K562 (cell line): ENCODE results near the gene MYL11. TPM values are rescaled to one million over a fixed set of nuclear protein-coding genes. Genes with fewer than 3 reads are reported as not detected.
A peak's percentile ranks its signal among the peaks of the same experiment; 100 is the strongest.

ENCODE experiments used
- CLOCK ChIP-seq: fragments of 250-450 bp; sonication (Bioruptor Pico); IDR thresholded peaks from 2 replicates; pipeline ENCODE4 v1.4.0; 2020; ENCODE audit warnings: mild to moderate bottlenecking, moderate library complexity, borderline replicate concordance
- DEAF1 ChIP-seq: fragments of 450-650 bp; formaldehyde crosslinking; IDR thresholded peaks from 2 replicates; pipeline ENCODE4 v1.4.0; 2020; ENCODE audit warnings: mild to moderate bottlenecking, moderate library complexity
- DNMT1 ChIP-seq: fragments of 450-650 bp; IDR thresholded peaks from 2 replicates; pipeline ENCODE4 v1.6.1; 2016; ENCODE audit warnings: antibody characterized with exemption, mild to moderate bottlenecking
- FIP1L1 ChIP-seq: fragments of 200-400 bp; formaldehyde crosslinking; IDR thresholded peaks from 2 replicates; pipeline ENCODE4 v1.6.1; 2018; ENCODE audit warnings: mild to moderate bottlenecking, low read depth, low read length; ENCODE audit not compliant: poor library complexity, severe bottlenecking
- HBP1 ChIP-seq: fragments of 450-650 bp; formaldehyde crosslinking; IDR thresholded peaks from 2 replicates; pipeline ENCODE4 v1.4.0; 2022; ENCODE audit warnings: missing genetic modification characterization
- HNRNPLL ChIP-seq: fragments of 200-400 bp; formaldehyde crosslinking; IDR thresholded peaks from 2 replicates; pipeline ENCODE4 v1.6.1; 2017; ENCODE audit warnings: low read length, low read depth, mild to moderate bottlenecking; ENCODE audit not compliant: poor library complexity, severe bottlenecking
- HNRNPUL1 ChIP-seq: fragments of 200-400 bp; formaldehyde crosslinking; IDR thresholded peaks from 2 replicates; pipeline ENCODE4 v1.6.1; 2017; ENCODE audit warnings: low read length
- LEF1 ChIP-seq: fragments of 450-650 bp; IDR thresholded peaks from 2 replicates; pipeline ENCODE4 v1.6.1; 2016; ENCODE audit warnings: mild to moderate bottlenecking
- MEIS2 ChIP-seq: fragments of 450-650 bp; IDR thresholded peaks from 2 replicates; pipeline ENCODE4 v1.6.1; 2014; ENCODE audit warnings: mild to moderate bottlenecking; ENCODE audit not compliant: partially characterized antibody
- NCOA1 ChIP-seq: fragments of 450-650 bp; IDR thresholded peaks from 2 replicates; pipeline ENCODE4 v1.6.1; 2016; ENCODE audit warnings: low read depth
- PCBP1 ChIP-seq: fragments of 200-400 bp; formaldehyde crosslinking; IDR thresholded peaks from 2 replicates; pipeline ENCODE4 v1.6.1; 2018; ENCODE audit warnings: mild to moderate bottlenecking, low read depth, low read length; ENCODE audit not compliant: poor library complexity, severe bottlenecking
- PHF8 ChIP-seq: fragments of 200-600 bp; sonication (generic); IDR thresholded peaks from 2 replicates; pipeline ENCODE4 v1.6.1; 2012; ENCODE audit warnings: mixed run types, mild to moderate bottlenecking, inconsistent platforms, low read length, moderate library complexity, borderline replicate concordance
- RFX7 ChIP-seq: fragments of 250-450 bp; sonication (Bioruptor Pico); IDR thresholded peaks from 2 replicates; pipeline ENCODE4 v1.5.1; 2021; ENCODE audit warnings: mild to moderate bottlenecking
- SMARCC2 ChIP-seq: fragments of 450-650 bp; IDR thresholded peaks from 2 replicates; pipeline ENCODE4 v1.6.1; 2017; ENCODE audit warnings: antibody characterized with exemption, moderate library complexity, mild to moderate bottlenecking, low read depth
- TBL1XR1 ChIP-seq, 2 experiments: IDR thresholded peaks; 2 replicates each; pipeline ENCODE4 v1.6.1; 2012; ENCODE audit warnings: improper control_type of control experiment in 2 of 2, low read length in 2 of 2, mild to moderate bottlenecking in 1 of 2
- TCF3 ChIP-seq: sonication (generic); formaldehyde crosslinking; IDR thresholded peaks from 2 replicates; pipeline ENCODE4 v1.4.0; 2020; ENCODE audit warnings: mild to moderate bottlenecking, missing genetic modification reagents
- ZBTB2 ChIP-seq: fragments of 450-650 bp; IDR thresholded peaks from 2 replicates; pipeline ENCODE4 v1.6.1; 2016; ENCODE audit warnings: antibody characterized with exemption
- ZEB2 ChIP-seq: fragments of 450-650 bp; IDR thresholded peaks from 2 replicates; pipeline ENCODE4 v1.6.1; 2016
- ZNF143 ChIP-seq: sonication (generic); formaldehyde crosslinking; IDR thresholded peaks from 2 replicates; pipeline ENCODE4 v1.9.0; 2022; ENCODE audit warnings: mild to moderate bottlenecking, missing genetic modification reagents
- ZNF146 ChIP-seq: IDR thresholded peaks from one replicate; pipeline ENCODE4 v1.6.1; 2018; ENCODE audit warnings: missing compliant biosample characterization; ENCODE audit not compliant: unreplicated experiment
- ZNF707 ChIP-seq: fragments of 250-450 bp; sonication (Bioruptor Pico); conservative IDR thresholded peaks from 2 replicates; pipeline ENCODE4 v1.8.0; 2022; ENCODE audit warnings: inconsistent platforms, mild to moderate bottlenecking, moderate library complexity
- polyA plus RNA-seq, 8 experiments: library from polyadenylated mRNA; depleted of rRNA in 4 of 8; stranded (reverse) in 5 of 8; unstranded in 3 of 8; fragments of >200 nt; fragmentation: Nextera tagmentation in 2 of 8; fragmentation: Illumina TruSeq in 1 of 8; extraction: Ambion mirVana in 2 of 8; extraction: Trizol in 1 of 8; gene quantifications; 2 replicates each; pipeline versions ENCODE4 v1.2.1 to v1.2.3, GENCODE V29; 2011 to 2014; ENCODE audit warnings: inconsistent platforms in 1 of 8, missing spikeins in 1 of 8
- total RNA-seq, 7 experiments: library from RNA; depleted of rRNA in 6 of 7; stranded (reverse); fragments of >200 nt in 6 of 7; fragmentation: Illumina TruSeq in 2 of 7; extraction: Trizol in 2 of 7; gene quantifications; 2 replicates each; pipeline versions ENCODE4 v1.2.1 to v1.2.3, GENCODE V29; 2011 to 2021; ENCODE audit warnings: low replicate concordance in 1 of 7

The MYL11 gene
- total and polyA plus RNA-seq, 9 of the 15 experiments (the other 6 are each of a cell fraction or from before 2014, with no cell fraction given), result 0.31 to 1.5 (median 0.73) TPM; not detected in 4

- TF ChIP-seq PCBP1 (peak; percentile 16), ZNF146 (CRISPR knock-in tag) (no peak), HNRNPLL (peak; percentile 53), FIP1L1 (no peak), SMARCC2 (no peak), DEAF1 (CRISPR knock-in tag) (no peak), TCF3 (CRISPR knock-in tag) (peak; percentile 44; the same call in 1 of the 2 replicates), ZBTB2 (no peak), DNMT1 (no peak; the same call in 1 of the 2 replicates), ZNF707 (CRISPR knock-in tag) (no peak), RFX7 (CRISPR knock-in tag) (no peak), ZNF143 (CRISPR knock-in tag) (no peak), NCOA1 (peak; percentile 43; the same call in 1 of the 2 replicates), TBL1XR1 (IDR thresholded peaks at IDR 0.05; ENCODE audit: low read length in 2 of 2) (peak in 1 of 2 experiments; percentile 64; a peak in 2 of 4 replicates), HBP1 (peak; percentile 51; the same call in 1 of the 2 replicates), LEF1 (no peak), CLOCK (CRISPR knock-in tag) (no peak), PHF8 (peak; percentile 84; the same call in 1 of the 2 replicates), HNRNPUL1 (no peak), MEIS2 (peak; percentile 47), ZEB2 (no peak)
These were observed 19.3 kb upstream of the MYL11 start, which contains the start of gene CD2BP2 (continued) for GRCh38 chr16:30355144-30355953.
